ENCODE results near the gene GPATCH8.

Gene GPATCH8

DNA sequence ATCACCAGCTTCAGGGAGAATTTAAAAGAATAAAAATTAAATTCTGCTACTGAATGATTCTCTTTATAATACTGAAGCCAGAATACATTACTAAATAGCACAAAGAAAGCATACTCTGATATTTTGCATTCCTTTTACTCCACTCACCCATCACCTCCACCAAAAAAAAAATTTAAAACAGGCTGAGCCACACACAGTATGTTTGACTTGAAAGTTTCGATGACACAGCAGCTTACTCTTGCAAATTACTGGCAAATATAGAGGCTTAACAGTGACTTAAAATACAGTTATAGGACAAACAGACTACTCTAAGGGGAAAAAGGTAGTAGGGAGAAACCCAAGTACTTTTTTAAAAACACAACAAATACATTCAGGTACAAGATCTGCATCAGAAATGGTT is 39.2 kb downstream of the GPATCH8 start:
- no peak overlapping the region for H3K4me3 ChIP-seq (ENCODE audit: low read depth, low read length)
- no peak for TF ChIP-seq CTCF (IDR thresholded peaks at IDR 0.05; ENCODE audit: low read depth, low read length)
- in situ Hi-C loops (cut with HindIII; ENCODE audit: low sequenced_read_pairs): no loop called here
- DNase-seq (ENCODE audit: low read depth, low spot score): peak; percentile 25

DNA sequence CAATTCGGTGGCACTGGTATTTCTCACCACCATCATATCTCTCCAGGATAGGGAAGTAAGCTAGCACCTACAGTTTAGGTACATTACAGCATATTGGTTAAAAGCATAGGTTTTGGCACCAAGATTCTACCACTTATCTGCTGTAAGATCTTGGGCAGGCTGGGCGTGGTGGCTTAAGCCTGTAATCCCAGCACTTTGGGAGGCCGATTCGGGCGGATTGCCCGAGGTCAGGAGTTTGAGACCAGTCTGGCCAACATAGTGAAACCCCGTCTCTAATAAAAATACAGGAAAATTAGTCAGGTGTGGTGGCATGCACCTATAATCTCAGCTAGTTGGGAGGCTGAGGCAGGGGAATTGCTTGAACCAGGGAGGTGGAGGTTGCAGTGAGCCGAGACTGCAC is 51.4 kb downstream of the GPATCH8 start:
- in situ Hi-C loops (cut with HindIII; ENCODE audit: low sequenced_read_pairs): no loop called here
- DNase-seq (ENCODE audit: low read depth, low spot score): no peak
- TF ChIP-seq CTCF (IDR thresholded peaks at IDR 0.05; ENCODE audit: low read depth, low read length): no peak
- no peak overlapping the region for H3K4me3 ChIP-seq (ENCODE audit: low read depth, low read length)

- TF ChIP-seq CTCF (IDR thresholded peaks at IDR 0.05; ENCODE audit: low read depth, low read length): no peak
- H3K4me3 ChIP-seq (ENCODE audit: low read depth, low read length): no peak overlapping the region
- in situ Hi-C loops (cut with HindIII; ENCODE audit: low sequenced_read_pairs): no loop called here
- DNase-seq (ENCODE audit: low read depth, low spot score): no peak
These were observed 52.1 kb downstream of the GPATCH8 start for GRCh38 chr17:44451016-44451627.

GRCh38 chr17:44448412-44448811 is 54.8 kb downstream of the GPATCH8 start:
- TF ChIP-seq CTCF (IDR thresholded peaks at IDR 0.05; ENCODE audit: low read depth, low read length): no peak

GRCh38 chr17:44444735-44445105 is 58.5 kb downstream of the GPATCH8 start:
- no peak for TF ChIP-seq CTCF (IDR thresholded peaks at IDR 0.05; ENCODE audit: low read depth, low read length)
- H3K4me3 ChIP-seq (ENCODE audit: low read depth, low read length): no peak overlapping the region
- peak; percentile 73 for DNase-seq (ENCODE audit: low read depth, low spot score)
- in situ Hi-C loops (cut with HindIII; ENCODE audit: low sequenced_read_pairs): no loop called here

More at GRCh38 chr17:44448412-44448811, 54.8 kb downstream of the GPATCH8 start:
- no peak for DNase-seq (ENCODE audit: low read depth, low spot score)
- H3K4me3 ChIP-seq (ENCODE audit: low read depth, low read length): no peak overlapping the region
- in situ Hi-C loops (cut with HindIII; ENCODE audit: low sequenced_read_pairs): no loop called here

DNA sequence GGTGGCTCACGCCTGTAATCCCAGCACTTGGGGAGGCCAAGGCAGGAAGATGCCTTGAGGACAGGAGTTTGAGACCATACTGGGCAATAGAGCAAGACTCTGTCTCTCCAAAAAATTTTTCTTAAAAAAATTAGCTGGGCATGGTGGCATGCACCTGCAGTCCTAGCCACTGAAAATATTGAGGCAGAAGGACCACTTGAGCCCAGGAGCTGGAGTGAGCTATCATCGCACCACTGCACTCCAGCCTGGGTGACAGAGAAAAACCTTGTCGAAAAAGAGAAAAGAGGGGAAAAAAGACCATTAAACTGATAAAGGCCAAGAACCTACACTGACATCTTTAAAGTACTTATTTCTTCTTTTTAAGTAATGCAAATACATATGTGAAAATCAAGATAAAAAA is 60.4 kb downstream of the GPATCH8 start:
- no peak for TF ChIP-seq CTCF (IDR thresholded peaks at IDR 0.05; ENCODE audit: low read depth, low read length)
- no peak for DNase-seq (ENCODE audit: low read depth, low spot score)
- no peak overlapping the region for H3K4me3 ChIP-seq (ENCODE audit: low read depth, low read length)
- in situ Hi-C loops (cut with HindIII; ENCODE audit: low sequenced_read_pairs): no loop called here

DNA sequence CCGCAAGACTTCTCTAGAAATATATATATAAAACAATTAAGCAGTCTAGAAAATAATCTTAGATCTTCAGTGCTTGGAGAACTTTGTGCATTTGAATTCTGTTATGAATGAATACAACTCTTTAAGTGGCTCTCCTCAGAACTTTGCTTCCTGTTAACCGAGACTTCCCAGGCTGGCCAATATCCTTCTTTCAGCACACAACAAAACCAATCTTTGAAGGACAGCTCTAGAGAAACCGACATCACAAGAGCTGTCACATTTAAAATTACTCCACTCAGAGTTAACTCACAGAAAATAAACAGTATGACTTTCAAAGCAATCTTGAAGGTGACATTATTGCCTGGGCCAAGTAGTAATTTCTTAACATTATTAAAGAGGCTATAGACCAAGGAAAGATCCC is 64.0 kb downstream of the GPATCH8 start:
- no peak for TF ChIP-seq CTCF (IDR thresholded peaks at IDR 0.05; ENCODE audit: low read depth, low read length)
- in situ Hi-C loops (cut with HindIII; ENCODE audit: low sequenced_read_pairs): no loop called here
- no peak overlapping the region for H3K4me3 ChIP-seq (ENCODE audit: low read depth, low read length)
- no peak for DNase-seq (ENCODE audit: low read depth, low spot score)
